Measurements from ENCODE around the gene PSMD6.

Gene PSMD6

DNA sequence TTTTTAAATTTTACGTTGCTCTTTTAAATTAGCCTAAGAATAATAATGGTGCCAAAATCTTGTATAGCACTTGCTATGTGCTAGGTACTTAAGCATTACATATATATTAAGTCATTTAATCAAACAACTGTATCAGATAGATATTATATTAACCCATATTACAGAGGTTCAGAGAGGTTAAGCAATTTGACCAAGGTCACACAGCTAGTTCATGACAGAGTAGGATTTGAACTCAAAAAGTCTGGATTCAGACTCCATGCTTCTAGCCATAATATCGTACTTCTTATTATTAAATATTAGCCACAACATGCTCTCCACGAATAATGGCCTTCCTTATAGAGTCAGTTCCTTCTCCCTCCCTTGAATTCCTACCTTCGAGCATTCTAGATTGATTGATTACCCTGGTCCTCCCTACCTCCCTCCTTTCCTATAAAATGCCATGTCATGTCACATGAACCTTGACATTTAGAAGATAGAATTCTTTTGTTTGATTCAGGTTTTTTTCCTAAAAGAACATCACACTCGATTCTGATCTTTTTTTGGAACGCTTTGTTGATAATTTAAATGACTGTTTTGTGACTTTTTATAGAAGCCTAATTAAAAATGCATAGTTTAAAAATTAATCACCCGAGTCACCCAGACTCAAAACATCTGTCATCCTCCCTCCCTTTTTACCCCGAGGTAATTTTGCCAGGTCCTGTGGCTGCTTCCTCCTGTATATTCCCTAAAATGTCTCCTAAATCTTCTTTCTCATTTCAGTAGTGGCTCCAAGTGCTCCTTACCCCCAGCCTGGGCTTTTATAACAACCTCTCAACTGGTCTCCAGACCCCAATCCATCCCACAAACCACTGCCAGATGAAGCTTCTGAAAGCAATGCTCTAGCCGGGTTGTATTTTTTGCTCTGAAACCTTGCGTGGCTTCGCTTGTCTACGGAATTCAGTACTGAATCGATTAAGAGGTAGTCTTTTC, 8.5 kb upstream of the PSMD6 start:
- Histone ChIP-seq H3K4me3 (ENCODE audit: low read depth, low read length) (no peak overlapping the region), H3K36me3 (no peaks in the 10 kb centered on the region), H3K27me3 (no peaks in the 10 kb centered on the region; the same call in 1 of the 2 replicates), H3K4me1 (no peaks in the 10 kb centered on the region; the same call in 1 of the 2 replicates), H3K9me3 (no peaks in the 10 kb centered on the region)
- DNase-seq: no peak
- TF ChIP-seq, protein P1, sequence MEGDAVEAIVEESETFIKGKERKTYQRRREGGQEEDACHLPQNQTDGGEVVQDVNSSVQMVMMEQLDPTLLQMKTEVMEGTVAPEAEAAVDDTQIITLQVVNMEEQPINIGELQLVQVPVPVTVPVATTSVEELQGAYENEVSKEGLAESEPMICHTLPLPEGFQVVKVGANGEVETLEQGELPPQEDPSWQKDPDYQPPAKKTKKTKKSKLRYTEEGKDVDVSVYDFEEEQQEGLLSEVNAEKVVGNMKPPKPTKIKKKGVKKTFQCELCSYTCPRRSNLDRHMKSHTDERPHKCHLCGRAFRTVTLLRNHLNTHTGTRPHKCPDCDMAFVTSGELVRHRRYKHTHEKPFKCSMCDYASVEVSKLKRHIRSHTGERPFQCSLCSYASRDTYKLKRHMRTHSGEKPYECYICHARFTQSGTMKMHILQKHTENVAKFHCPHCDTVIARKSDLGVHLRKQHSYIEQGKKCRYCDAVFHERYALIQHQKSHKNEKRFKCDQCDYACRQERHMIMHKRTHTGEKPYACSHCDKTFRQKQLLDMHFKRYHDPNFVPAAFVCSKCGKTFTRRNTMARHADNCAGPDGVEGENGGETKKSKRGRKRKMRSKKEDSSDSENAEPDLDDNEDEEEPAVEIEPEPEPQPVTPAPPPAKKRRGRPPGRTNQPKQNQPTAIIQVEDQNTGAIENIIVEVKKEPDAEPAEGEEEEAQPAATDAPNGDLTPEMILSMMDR (IDR thresholded peaks at IDR 0.05; ENCODE audit: low read depth, low read length): no peak

DNA sequence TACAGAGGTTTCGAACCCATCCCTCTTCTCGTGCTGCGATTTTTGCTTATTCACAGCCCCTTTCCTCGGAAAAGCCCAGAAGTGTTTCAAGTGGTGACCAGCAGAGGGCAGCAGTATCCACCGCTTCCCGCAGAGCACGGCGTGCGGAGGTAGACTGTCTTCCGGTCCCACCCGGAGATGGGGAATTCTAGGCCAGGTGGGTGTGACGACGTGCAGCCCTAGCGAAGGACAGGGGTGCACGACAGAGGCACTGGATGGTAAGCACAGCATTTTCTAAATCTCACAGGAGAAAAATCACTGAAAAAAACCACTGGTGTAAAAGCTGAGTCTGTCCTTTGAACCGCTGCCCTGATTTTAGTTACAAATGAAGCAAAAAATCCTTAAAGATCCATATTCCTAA, 7.4 kb upstream of the PSMD6 start:
- Histone ChIP-seq H3K27me3 (no peaks in the 10 kb centered on the region; the same call in 1 of the 2 replicates), H3K4me1 (no peaks in the 10 kb centered on the region; the same call in 1 of the 2 replicates), H3K9me3 (no peaks in the 10 kb centered on the region), H3K36me3 (no peaks in the 10 kb centered on the region), H3K4me3 (ENCODE audit: low read depth, low read length) (peak overlapping the region; percentile 38)
- peak; percentile 82 for DNase-seq
- TF ChIP-seq, protein P1 (IDR thresholded peaks at IDR 0.05; ENCODE audit: low read depth, low read length): peak; percentile 88

DNA sequence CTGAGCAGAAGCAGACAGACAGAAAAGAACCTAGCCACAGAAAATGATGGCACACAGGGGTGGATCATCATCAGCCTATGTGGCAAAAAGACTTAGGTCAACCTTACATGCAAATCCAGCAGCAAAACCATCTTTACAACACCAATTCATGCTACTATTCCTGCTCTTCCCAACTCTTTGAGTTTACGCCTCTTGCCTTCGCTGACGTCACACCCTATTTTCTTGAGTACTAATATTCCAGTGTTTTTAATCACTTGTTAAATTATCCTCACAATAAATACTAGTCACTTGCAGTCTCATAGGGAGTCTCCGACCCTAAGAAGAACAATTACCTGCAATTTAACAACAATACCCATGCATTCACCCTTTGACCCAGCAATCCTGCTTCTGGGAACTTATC, 6.0 kb upstream of the PSMD6 start:
- H3K27me3 ChIP-seq: no peaks in the 10 kb centered on the region; the same call in 1 of the 2 replicates
- DNase-seq: no peak
- no peak overlapping the region for H3K4me3 ChIP-seq (ENCODE audit: low read depth, low read length)
- no peaks in the 10 kb centered on the region for H3K36me3 ChIP-seq
- TF ChIP-seq, protein P1 (IDR thresholded peaks at IDR 0.05; ENCODE audit: low read depth, low read length): no peak
- no peaks in the 10 kb centered on the region; the same call in 1 of the 2 replicates for H3K4me1 ChIP-seq
- H3K9me3 ChIP-seq: no peaks in the 10 kb centered on the region

DNA sequence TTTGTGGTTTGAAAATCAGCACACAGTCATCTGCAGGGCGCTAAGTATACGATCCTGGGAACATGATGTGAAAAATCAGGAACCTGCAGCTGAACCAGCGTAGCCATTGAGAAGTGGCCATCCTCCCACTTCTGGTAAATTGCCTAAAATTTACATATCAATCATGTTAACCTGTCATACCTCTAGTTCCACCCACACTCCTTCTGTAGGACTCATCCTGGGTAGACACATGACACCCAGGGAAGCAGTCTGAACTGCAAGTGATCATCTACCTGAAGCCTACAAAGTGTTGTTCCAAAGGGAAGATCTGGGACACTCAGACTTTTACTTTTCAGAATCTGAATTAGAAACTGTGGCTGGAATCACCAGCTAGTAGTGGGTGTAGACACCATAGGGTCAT, 5.5 kb upstream of the PSMD6 start:
- no peaks in the 10 kb centered on the region for H3K9me3 ChIP-seq
- H3K4me1 ChIP-seq: no peaks in the 10 kb centered on the region; the same call in 1 of the 2 replicates
- no peaks in the 10 kb centered on the region; the same call in 1 of the 2 replicates for H3K27me3 ChIP-seq
- TF ChIP-seq, protein P1 (IDR thresholded peaks at IDR 0.05; ENCODE audit: low read depth, low read length): no peak
- DNase-seq: no peak
- no peak overlapping the region for H3K4me3 ChIP-seq (ENCODE audit: low read depth, low read length)
- no peaks in the 10 kb centered on the region for H3K36me3 ChIP-seq

DNA sequence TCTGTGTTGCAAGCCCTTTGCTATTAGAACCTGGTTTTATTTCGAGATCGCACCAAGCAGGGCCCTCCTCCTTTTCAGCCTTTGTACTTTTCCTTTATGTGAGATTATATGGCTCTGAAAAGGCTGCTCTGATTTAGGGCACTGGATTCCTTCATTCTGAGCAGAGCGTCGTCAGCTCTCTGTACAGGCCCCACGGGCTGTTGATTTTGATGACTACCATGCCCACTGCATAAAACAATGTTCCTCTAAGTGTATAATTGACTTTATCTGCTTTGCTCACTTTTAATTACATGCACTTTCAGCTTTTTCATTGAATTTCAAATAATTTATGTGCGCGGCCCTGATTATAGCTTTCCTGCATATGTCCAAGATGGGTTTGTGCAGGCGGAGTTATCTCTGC, 4.4 kb upstream of the PSMD6 start:
- Histone ChIP-seq H3K9me3 (no peaks in the 10 kb centered on the region), H3K4me1 (no peaks in the 10 kb centered on the region; the same call in 1 of the 2 replicates), H3K36me3 (no peaks in the 10 kb centered on the region), H3K4me3 (ENCODE audit: low read depth, low read length) (no peak overlapping the region), H3K27me3 (no peaks in the 10 kb centered on the region; the same call in 1 of the 2 replicates)
- peak; percentile 36 for DNase-seq
- TF ChIP-seq, protein P1 (IDR thresholded peaks at IDR 0.05; ENCODE audit: low read depth, low read length): no peak

DNA sequence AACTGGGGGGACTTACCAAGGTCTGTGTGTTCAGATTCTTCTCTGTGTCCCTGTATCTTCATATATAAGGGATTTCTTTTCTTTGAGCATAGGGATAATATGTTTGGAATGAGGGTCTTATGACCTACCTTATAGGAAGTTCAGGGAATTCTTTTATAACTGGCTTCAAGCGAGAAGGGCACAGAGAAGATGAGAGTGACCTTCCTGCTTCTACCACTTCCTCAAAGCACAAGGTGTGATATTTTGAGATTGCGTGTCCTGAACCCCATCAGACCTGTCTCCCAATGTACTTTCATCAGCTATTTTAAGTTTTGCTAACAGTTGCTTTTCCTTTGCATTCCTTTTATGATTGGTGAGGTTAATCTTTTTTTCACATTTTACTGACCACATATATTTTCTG, 3.1 kb upstream of the PSMD6 start:
- no peak for DNase-seq
- no peaks in the 10 kb centered on the region for H3K9me3 ChIP-seq
- peaks cover 8% of the 10 kb centered on the region for H3K36me3 ChIP-seq
- H3K4me3 ChIP-seq (ENCODE audit: low read depth, low read length): no peak overlapping the region
- H3K27me3 ChIP-seq: no peaks in the 10 kb centered on the region; the same call in 1 of the 2 replicates
- H3K4me1 ChIP-seq: no peaks in the 10 kb centered on the region; the same call in 1 of the 2 replicates
- TF ChIP-seq, protein P1 (IDR thresholded peaks at IDR 0.05; ENCODE audit: low read depth, low read length): no peak
